Gastrocnemius medialis (tissue), 4 donors: Measurements from ENCODE around the gene RUNDC1.

Source experiments
- POLR2A ChIP-seq, 2 donors: fragments of 450-650 bp; IDR thresholded peaks; one replicate each; pipeline ENCODE4 v1.6.1; 2017; ENCODE audit warnings: antibody characterized with exemption in 2 of 2, mild to moderate bottlenecking in 2 of 2, moderate library complexity in 2 of 2
- TF ChIP-seq, protein P1 (sequence below), 5 experiments: fragments of 450-650 bp in 3 of 5; fragments of 200-600 bp in 2 of 5; sonication (generic) in 2 of 5; IDR thresholded peaks in 4 of 5; conservative IDR thresholded peaks in 1 of 5; 1 replicate in 4 of 5; 2 replicates in 1 of 5; pipeline ENCODE4 v1.5.1; 2016 to 2019; ENCODE audit warnings: antibody characterized with exemption in 5 of 5, mild to moderate bottlenecking in 3 of 5, moderate library complexity in 3 of 5

- TF ChIP-seq, protein P1, sequence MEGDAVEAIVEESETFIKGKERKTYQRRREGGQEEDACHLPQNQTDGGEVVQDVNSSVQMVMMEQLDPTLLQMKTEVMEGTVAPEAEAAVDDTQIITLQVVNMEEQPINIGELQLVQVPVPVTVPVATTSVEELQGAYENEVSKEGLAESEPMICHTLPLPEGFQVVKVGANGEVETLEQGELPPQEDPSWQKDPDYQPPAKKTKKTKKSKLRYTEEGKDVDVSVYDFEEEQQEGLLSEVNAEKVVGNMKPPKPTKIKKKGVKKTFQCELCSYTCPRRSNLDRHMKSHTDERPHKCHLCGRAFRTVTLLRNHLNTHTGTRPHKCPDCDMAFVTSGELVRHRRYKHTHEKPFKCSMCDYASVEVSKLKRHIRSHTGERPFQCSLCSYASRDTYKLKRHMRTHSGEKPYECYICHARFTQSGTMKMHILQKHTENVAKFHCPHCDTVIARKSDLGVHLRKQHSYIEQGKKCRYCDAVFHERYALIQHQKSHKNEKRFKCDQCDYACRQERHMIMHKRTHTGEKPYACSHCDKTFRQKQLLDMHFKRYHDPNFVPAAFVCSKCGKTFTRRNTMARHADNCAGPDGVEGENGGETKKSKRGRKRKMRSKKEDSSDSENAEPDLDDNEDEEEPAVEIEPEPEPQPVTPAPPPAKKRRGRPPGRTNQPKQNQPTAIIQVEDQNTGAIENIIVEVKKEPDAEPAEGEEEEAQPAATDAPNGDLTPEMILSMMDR (IDR thresholded peaks at IDR 0.05 in 4 of 5, conservative IDR thresholded peaks at IDR 0.05 in 1 of 5) = no peak
- TF ChIP-seq POLR2A (IDR thresholded peaks at IDR 0.05) = no peak
These were observed 33.8 kb downstream of the RUNDC1 start for GRCh38 chr17:43014020-43014648.
